BE2C (cell line): ENCODE data around the gene VAV2.

Source experiments
- DNase-seq: peaks from one replicate; pipeline ENCODE4 v3.0.0-alpha.2; 2020
- H3K27me3 ChIP-seq: fragments of 250-450 bp; sonication (Bioruptor Pico); 2 replicates; pipeline ENCODE4 v1.5.1; 2020; ENCODE audit warnings: mild to moderate bottlenecking
- H3K36me3 ChIP-seq: fragments of 250-450 bp; sonication (Bioruptor Pico); 2 replicates; pipeline ENCODE4 v1.5.1; 2020; ENCODE audit warnings: mild to moderate bottlenecking
- H3K4me1 ChIP-seq: fragments of 250-450 bp; sonication (Bioruptor Pico); 2 replicates; pipeline ENCODE4 v1.5.1; 2020
- H3K4me3 ChIP-seq: 2 replicates; pipeline ENCODE4 v1.5.1; 2011; ENCODE audit warnings: low read depth, low read length
- H3K9me3 ChIP-seq: fragments of 250-450 bp; sonication (Bioruptor Pico); 2 replicates; pipeline ENCODE4 v1.5.1; 2020
- TF ChIP-seq, protein P1 (sequence below): IDR thresholded peaks from 2 replicates; pipeline ENCODE4 v1.5.1; 2012; ENCODE audit warnings: mild to moderate bottlenecking, low read depth, low read length

Gene VAV2

GRCh38 chr9:133895335-133895734 is 96.8 kb downstream of the VAV2 start:
- Histone ChIP-seq H3K9me3 (no peaks in the 10 kb centered on the region), H3K27me3 (no peaks in the 10 kb centered on the region), H3K36me3 (peaks cover 15% of the 10 kb centered on the region), H3K4me3 (no peak overlapping the region), H3K4me1 (peaks cover 18% of the 10 kb centered on the region)
- no peak for DNase-seq
- TF ChIP-seq, protein P1, sequence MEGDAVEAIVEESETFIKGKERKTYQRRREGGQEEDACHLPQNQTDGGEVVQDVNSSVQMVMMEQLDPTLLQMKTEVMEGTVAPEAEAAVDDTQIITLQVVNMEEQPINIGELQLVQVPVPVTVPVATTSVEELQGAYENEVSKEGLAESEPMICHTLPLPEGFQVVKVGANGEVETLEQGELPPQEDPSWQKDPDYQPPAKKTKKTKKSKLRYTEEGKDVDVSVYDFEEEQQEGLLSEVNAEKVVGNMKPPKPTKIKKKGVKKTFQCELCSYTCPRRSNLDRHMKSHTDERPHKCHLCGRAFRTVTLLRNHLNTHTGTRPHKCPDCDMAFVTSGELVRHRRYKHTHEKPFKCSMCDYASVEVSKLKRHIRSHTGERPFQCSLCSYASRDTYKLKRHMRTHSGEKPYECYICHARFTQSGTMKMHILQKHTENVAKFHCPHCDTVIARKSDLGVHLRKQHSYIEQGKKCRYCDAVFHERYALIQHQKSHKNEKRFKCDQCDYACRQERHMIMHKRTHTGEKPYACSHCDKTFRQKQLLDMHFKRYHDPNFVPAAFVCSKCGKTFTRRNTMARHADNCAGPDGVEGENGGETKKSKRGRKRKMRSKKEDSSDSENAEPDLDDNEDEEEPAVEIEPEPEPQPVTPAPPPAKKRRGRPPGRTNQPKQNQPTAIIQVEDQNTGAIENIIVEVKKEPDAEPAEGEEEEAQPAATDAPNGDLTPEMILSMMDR = no peak

DNA sequence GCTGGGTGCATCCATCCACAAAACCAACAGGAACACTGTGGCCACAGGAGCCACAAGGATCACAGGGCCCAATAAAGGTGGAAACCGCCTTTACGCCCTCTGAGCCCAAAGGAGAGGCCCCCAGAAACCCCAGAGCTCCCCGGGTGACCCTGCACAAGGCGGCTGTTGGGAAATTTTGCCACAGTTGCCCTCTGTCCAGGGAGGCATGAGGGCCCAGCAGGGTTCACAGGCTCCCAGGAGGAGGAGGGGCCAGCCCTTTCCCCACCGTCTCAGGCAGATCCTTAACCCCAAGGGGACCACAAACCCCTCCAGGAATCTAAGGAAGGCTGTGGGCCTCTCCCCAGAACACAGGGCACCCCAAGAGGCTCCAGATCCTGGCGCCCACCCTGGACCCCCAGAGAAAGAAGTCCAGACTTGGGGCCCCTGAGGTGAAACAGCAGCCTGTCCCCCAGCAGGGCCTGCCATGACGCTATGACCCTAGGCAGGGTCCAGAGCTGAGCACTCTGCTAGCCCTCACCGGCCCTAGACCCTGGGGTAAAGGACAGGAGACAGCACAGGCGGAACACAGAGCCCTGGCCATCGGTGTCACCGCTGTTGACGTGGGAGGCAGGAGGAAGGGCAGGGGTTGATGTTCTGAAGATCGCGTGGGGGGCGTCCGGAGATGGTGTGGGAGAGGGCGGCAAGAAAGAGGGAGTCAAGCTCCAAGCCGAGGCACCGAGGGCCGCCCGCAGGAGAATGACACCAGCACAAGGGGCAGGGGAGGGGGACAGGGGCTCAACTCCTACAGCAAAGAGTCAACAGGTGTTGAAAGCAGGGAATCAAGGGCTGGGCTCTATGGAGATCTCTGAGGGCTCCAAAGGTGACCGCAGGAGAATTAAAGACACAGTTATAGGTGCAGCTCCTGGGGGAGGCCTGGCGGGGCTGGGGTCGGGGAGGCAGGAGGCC is 97.5 kb downstream of the VAV2 start:
- Histone ChIP-seq H3K9me3 (no peaks in the 10 kb centered on the region), H3K36me3 (peaks cover 15% of the 10 kb centered on the region), H3K27me3 (no peaks in the 10 kb centered on the region), H3K4me3 (no peak overlapping the region), H3K4me1 (peaks cover 25% of the 10 kb centered on the region)
- no peak for DNase-seq
- TF ChIP-seq, protein P1 = no peak

DNA sequence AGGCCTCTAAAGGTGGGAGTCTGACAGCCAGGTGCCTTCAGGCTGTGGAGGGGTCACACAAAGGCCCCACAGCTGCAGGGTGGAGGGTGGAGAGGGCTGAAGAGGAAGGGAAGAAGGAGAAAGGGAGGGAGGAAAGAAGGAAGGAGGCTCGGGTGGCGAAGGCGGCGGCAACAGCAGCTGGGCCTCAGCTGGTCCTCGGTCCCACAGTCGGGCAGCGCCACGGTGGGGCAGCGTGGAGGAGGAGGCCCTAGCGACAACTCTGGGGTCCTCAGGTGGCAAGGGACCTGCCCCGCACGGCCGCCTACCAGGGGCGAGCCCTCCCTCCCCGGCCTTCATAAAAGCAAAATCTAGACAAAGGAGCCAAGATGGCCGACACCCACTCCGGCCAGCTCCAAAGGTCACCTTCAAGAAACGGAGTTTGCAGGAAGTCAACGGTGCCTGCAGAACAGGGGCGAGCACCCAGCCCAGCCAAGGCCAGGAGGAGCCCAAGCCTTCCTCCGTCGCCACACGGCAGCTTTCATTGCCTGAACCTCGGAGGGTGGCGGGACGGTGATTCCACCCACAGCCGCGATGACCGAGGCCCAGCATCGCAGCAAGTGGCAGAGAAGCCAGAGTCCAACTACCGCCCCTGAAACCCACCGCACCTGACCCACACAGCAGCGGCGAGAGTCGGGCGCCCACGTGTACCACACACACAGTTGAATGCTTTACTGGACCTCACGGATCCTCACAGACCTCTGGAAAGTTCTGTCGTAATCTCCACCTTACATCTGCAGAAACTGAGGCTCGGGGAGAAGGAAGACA is 98.7 kb downstream of the VAV2 start:
- Histone ChIP-seq H3K4me3 (no peak overlapping the region), H3K36me3 (peaks cover 15% of the 10 kb centered on the region), H3K9me3 (no peaks in the 10 kb centered on the region), H3K27me3 (no peaks in the 10 kb centered on the region), H3K4me1 (peaks cover 35% of the 10 kb centered on the region)
- TF ChIP-seq, protein P1 = no peak
- no peak for DNase-seq

DNA sequence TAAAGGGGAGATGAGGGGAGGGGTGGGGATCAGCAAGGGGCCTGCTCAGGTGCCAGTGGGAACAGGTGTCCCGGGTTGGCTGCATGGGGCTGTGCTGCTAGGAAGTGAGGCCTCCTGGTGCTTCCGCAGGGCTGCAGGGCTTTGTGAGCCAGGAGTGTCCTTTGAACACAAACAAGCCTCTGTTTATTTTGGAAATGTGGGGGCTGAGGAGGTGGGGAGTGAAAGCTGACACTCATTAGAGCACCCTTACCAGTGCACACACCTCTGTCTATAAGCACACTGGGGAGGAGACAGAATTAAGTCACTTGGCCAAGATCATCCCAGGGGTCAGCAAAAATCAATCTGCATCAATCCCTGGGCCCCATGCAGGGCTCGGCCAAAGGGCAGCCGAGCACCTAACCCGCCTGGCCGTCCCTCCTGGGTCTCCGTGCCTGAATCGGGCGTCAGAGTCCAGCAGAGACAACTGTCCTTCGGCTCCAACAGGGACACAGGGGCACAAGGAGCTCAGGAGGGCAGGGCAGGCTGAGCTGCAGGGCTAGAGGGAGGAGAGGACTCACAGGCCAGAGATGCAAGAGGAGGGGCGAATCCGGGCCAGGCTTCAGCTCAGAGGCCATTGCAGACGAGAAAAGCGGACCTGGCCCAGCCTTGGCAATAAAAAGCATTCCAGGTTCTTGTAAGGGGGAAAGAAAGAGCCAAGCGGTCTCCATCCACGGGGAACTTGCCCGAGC is 99.8 kb downstream of the VAV2 start:
- Histone ChIP-seq H3K9me3 (no peaks in the 10 kb centered on the region), H3K4me1 (peaks cover 35% of the 10 kb centered on the region), H3K4me3 (no peak overlapping the region), H3K27me3 (no peaks in the 10 kb centered on the region), H3K36me3 (peaks cover 17% of the 10 kb centered on the region)
- DNase-seq = no peak
- TF ChIP-seq, protein P1 = no peak

DNA sequence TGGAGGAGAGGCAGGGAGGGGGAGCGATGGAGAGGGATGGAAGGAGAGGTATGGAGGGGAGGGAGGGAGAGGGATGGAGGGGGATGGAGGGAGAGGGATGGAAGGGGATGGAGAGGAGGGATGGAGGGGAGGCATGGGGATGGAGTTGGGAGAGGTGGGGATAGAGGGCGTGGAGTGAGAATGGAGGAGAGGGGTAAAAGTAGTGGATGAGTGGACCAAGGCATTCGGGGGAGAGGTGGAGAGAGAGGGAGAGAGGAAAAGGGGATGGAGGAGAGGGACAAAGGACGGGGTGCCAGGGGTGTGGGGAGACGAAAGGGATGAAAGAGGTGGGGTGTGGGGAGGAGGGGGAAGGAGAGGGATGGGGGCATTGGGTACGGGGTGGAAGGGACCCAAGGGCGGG is 100.4 kb downstream of the VAV2 start:
- no peaks in the 10 kb centered on the region for H3K27me3 ChIP-seq
- no peak for DNase-seq
- H3K9me3 ChIP-seq = no peaks in the 10 kb centered on the region
- H3K36me3 ChIP-seq = peaks cover 14% of the 10 kb centered on the region
- TF ChIP-seq, protein P1 = no peak
- peaks cover 35% of the 10 kb centered on the region for H3K4me1 ChIP-seq
- no peak overlapping the region for H3K4me3 ChIP-seq
